Uterus (tissue), 4 donors: ENCODE results near the gene MRPS24. TPM values are rescaled to one million over a fixed set of nuclear protein-coding genes. Genes with fewer than 3 reads are reported as not detected.
A peak's percentile ranks its signal among the peaks of the same experiment; 100 is the strongest.
"Not testable (repeated sequence)": the region's sequence is repeated elsewhere in the genome, so short reads cannot be mapped to it uniquely, and the experiment has no call there.

Experiments
- DNase-seq, 2 donors: peaks; one replicate each; pipeline ENCODE4 v3.0.0-alpha.2; 2019 to 2020
- H3K27ac ChIP-seq, 2 donors: fragments of 200-600 bp; sonication (generic); 1 replicate in 1 of 2; 2 replicates in 1 of 2; pipeline ENCODE4 v1.5.1; 2016 to 2018
- H3K27me3 ChIP-seq, 2 donors: fragments of 200-600 bp; sonication (generic); one replicate each; pipeline ENCODE4 v1.5.1; 2018 to 2019; ENCODE audit warnings: control low read depth in 1 of 2
- H3K36me3 ChIP-seq, 2 donors: fragments of 200-600 bp; sonication (generic); one replicate each; pipeline ENCODE4 v1.5.1; 2019; ENCODE audit warnings: control low read depth in 1 of 2
- H3K4me1 ChIP-seq, 2 donors: fragments of 200-600 bp; sonication (generic); one replicate each; pipeline ENCODE4 v1.5.1; 2018 to 2019; ENCODE audit warnings: control low read depth in 1 of 2
- H3K4me3 ChIP-seq, 2 donors: fragments of 200-600 bp; sonication (generic); 1 replicate in 1 of 2; 2 replicates in 1 of 2; pipeline ENCODE4 v1.5.1; 2018 to 2019; ENCODE audit warnings: mild to moderate bottlenecking in 1 of 2
- H3K9me3 ChIP-seq, 2 donors: fragments of 200-600 bp; sonication (generic); one replicate each; pipeline ENCODE4 v1.5.1; 2019; ENCODE audit warnings: control low read depth in 1 of 2
- POLR2A ChIP-seq, 2 donors: fragments of 450-650 bp; IDR thresholded peaks; one replicate each; pipeline ENCODE4 v1.6.1; 2016; ENCODE audit warnings: antibody characterized with exemption in 2 of 2, mild to moderate bottlenecking in 1 of 2, moderate library complexity in 1 of 2
- intact Hi-C: fragments of 100-400 bp; cut with DNase I; formaldehyde crosslinking; loops from one replicate; pipeline ENCODE4 v1.15.1; 2023; ENCODE audit warnings: low total_unique reads
- total RNA-seq, 4 donors: library from RNA; depleted of rRNA in 3 of 4; stranded (reverse); fragments of >200 nt in 3 of 4; gene quantifications; one replicate each; pipeline versions ENCODE4 v1.1.0 to v1.2.4, GENCODE V29; 2014 to 2023
- TF ChIP-seq, protein P1 (sequence below), 4 experiments: fragments of 200-600 bp in 2 of 4; fragments of 450-650 bp in 2 of 4; sonication (generic) in 2 of 4; IDR thresholded peaks; one replicate each; pipeline ENCODE4 v1.5.1; 2016 to 2019; ENCODE audit warnings: antibody characterized with exemption in 4 of 4, mild to moderate bottlenecking in 2 of 4, moderate library complexity in 1 of 4
- donor health status: DM: yes; HTN: yes; CAD: no.

Gene MRPS24
- total RNA-seq, 4 donors from 2014 or later, result 34.2 to 134 (median 91.1) TPM

DNA sequence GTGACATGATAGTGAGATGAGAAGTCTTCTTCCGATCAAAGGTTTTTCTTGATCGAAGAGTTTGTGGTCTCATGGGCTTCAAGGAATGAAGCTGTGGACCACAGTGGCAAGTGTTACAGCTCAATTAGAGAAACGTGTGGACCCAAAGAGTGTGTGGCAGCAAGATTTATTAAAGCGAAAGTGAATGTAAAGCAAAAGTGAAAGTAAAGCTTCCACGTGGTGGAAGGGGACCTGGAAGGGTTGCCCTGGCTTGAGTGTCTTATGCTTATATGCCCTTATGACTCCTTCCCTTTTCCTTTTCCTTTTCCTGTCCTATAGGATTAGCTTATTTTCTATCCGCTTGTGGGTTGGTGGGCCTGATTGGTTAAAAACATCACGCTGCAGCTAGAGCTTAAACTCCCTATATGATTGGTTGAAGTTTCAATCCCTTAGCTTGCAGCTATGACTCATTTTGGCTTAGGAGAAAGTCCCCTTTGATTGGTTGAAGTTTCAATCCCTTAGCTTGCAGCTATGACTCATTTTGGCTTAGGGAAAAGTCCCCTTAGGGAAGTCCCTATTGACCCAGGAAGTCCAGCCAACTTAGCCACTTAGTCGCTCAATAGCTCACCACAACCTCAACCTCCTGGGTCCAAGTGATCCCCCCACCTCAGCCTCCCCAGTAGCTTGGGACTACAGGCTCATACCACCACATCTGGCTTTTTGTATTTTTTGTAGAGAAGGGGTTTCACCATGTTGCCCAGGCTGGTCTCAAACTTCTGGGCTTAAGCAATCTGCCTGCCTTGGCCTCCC, 34.7 kb downstream of the MRPS24 start:
- intact Hi-C loops, result loop anchor here (10.0 kb wide), 1 partner anchor 250 kb away; the partner anchor contains the start of gene STK17A

GRCh38 chr7:43830917-43831316, 38.4 kb downstream of the MRPS24 start:
- not testable (repeated sequence) for H3K27ac ChIP-seq, H3K9me3 ChIP-seq, DNase-seq, H3K36me3 ChIP-seq, H3K4me3 ChIP-seq, H3K27me3 ChIP-seq, H3K4me1 ChIP-seq
- intact Hi-C loops, result loop anchor here (10.0 kb wide), 1 partner anchor 246 kb away; the partner anchor contains the start of gene STK17A

More for the DNA sequence above, 34.7 kb downstream of the MRPS24 start:
- no peak overlapping the region for H3K27ac ChIP-seq
- H3K4me3 ChIP-seq, result peak overlapping the region in 1 of 2 donors; percentile 4
- H3K4me1 ChIP-seq, result no peaks in the 10 kb centered on the region
- TF ChIP-seq, protein P1, sequence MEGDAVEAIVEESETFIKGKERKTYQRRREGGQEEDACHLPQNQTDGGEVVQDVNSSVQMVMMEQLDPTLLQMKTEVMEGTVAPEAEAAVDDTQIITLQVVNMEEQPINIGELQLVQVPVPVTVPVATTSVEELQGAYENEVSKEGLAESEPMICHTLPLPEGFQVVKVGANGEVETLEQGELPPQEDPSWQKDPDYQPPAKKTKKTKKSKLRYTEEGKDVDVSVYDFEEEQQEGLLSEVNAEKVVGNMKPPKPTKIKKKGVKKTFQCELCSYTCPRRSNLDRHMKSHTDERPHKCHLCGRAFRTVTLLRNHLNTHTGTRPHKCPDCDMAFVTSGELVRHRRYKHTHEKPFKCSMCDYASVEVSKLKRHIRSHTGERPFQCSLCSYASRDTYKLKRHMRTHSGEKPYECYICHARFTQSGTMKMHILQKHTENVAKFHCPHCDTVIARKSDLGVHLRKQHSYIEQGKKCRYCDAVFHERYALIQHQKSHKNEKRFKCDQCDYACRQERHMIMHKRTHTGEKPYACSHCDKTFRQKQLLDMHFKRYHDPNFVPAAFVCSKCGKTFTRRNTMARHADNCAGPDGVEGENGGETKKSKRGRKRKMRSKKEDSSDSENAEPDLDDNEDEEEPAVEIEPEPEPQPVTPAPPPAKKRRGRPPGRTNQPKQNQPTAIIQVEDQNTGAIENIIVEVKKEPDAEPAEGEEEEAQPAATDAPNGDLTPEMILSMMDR (IDR thresholded peaks at IDR 0.05), result no peak
- TF ChIP-seq POLR2A (IDR thresholded peaks at IDR 0.05), result no peak
- DNase-seq, result no peak
- H3K36me3 ChIP-seq, result no peaks in the 10 kb centered on the region
- H3K27me3 ChIP-seq, result no peaks in the 10 kb centered on the region
- H3K9me3 ChIP-seq, result no peaks in the 10 kb centered on the region

DNA sequence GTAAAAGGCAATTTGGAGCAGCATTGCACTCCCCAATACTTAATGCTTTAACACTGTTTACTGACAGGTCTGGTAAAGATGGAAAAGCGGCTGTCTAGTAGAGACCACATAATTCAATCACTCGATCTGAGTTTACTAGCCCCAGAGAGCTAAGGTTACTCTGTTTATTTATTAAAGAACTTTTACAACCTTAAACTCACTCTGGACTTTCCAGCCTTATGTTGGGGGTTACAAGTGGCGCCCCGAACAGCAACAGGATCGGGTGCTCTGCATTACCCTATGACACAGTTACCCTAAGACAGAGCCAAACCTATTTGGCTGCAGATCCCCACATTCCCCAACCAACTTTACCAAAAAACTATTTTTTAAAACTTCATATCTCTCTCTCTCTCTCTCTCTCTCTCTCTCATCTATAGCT, 43.9 kb downstream of the MRPS24 start:
- intact Hi-C loops, result no loop called here
- H3K36me3 ChIP-seq, result no peaks in the 10 kb centered on the region
- DNase-seq, result no peak

DNA sequence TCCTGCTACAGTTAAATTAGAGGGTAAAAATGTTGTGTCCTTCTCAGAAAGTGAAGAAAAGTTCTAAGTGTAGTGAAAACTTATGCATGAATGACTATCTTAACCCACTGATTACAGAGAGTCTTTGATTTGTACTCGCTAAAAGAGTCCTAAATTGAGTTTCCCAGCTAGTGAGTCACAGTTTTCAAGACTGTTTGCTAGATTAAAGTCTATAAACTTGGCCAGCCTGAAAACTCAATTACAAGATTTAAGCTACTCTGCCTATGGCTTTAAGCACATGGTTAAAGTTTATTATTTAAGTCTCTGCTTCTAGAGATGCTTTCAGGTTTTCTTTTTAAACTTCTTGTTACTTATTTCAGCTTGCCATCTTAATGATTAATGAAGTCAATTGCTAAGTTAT, 44.4 kb downstream of the MRPS24 start:
- TF ChIP-seq, protein P1 (IDR thresholded peaks at IDR 0.05), result no peak
- Histone ChIP-seq H3K36me3 (no peaks in the 10 kb centered on the region), H3K27me3 (no peaks in the 10 kb centered on the region), H3K27ac (no peak overlapping the region), H3K9me3 (no peaks in the 10 kb centered on the region), H3K4me3 (no peak overlapping the region), H3K4me1 (no peaks in the 10 kb centered on the region)
- intact Hi-C loops, result no loop called here
- no peak for DNase-seq

More for the DNA sequence above, 43.9 kb downstream of the MRPS24 start:
- no peaks in the 10 kb centered on the region for H3K9me3 ChIP-seq
- H3K4me1 ChIP-seq, result no peaks in the 10 kb centered on the region
- TF ChIP-seq POLR2A (IDR thresholded peaks at IDR 0.05), result no peak
- TF ChIP-seq, protein P1 (IDR thresholded peaks at IDR 0.05), result no peak
- H3K27me3 ChIP-seq, result no peaks in the 10 kb centered on the region
- no peak overlapping the region for H3K4me3 ChIP-seq
- no peak overlapping the region for H3K27ac ChIP-seq

- H3K27ac ChIP-seq, intact Hi-C loops, H3K4me1 ChIP-seq, DNase-seq, H3K9me3 ChIP-seq, H3K36me3 ChIP-seq, H3K4me3 ChIP-seq, H3K27me3 ChIP-seq: not testable (repeated sequence)
Measured at GRCh38 chr7:43824513-43824912, 44.8 kb downstream of the MRPS24 start.

DNA sequence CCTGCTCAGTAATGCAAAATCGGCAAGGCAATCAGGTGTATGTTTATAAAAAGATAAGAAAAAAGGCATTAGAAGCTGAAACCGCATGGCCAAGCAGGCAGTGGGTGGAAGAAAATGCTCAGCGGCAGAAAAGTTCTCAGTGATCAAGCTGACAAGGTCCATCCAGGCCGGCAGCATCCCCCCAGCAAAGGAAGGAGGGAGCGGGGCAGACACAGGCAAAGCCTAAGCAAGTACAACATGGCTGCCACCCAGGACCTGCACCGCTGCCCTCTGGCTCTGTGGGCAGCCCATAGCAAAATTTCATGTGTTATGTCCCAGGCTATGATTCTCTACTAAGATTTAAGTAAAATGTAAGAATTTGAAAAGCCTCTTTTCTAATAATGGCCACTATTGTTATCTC, 45.4 kb downstream of the MRPS24 start:
- no peaks in the 10 kb centered on the region for H3K9me3 ChIP-seq
- intact Hi-C loops, result no loop called here
- no peaks in the 10 kb centered on the region for H3K27me3 ChIP-seq
- H3K27ac ChIP-seq, result no peak overlapping the region
- no peaks in the 10 kb centered on the region for H3K36me3 ChIP-seq
- H3K4me3 ChIP-seq, result no peak overlapping the region
- no peaks in the 10 kb centered on the region for H3K4me1 ChIP-seq
- no peak for DNase-seq
- no peak for TF ChIP-seq POLR2A (IDR thresholded peaks at IDR 0.05)
- TF ChIP-seq, protein P1 (IDR thresholded peaks at IDR 0.05), result no peak

- H3K4me1 ChIP-seq, intact Hi-C loops, H3K27ac ChIP-seq, DNase-seq, H3K27me3 ChIP-seq, H3K9me3 ChIP-seq, H3K4me3 ChIP-seq, H3K36me3 ChIP-seq: not testable (repeated sequence)
Measured at GRCh38 chr7:43823425-43823824, 45.9 kb downstream of the MRPS24 start.
